ENCODE measurements around the gene ACTR3. TPM values are rescaled to one million over a fixed set of nuclear protein-coding genes. Genes with fewer than 3 reads are reported as not detected.

The ACTR3 gene
- total RNA-seq, 1 donor from 2014 or later, result 255 TPM

GRCh38 chr2:113894156-113894743 lies 4.4 kb downstream of the ACTR3 start:
- H3K4me3 ChIP-seq (ENCODE audit: low read depth, low read length), result no peak overlapping the region
- no peak for TF ChIP-seq CTCF (conservative IDR thresholded peaks at IDR 0.05; ENCODE audit: low read depth, low read length)
- peak; percentile 59 for DNase-seq (ENCODE audit: low read depth)

GRCh38 chr2:113895301-113895700 lies 5.4 kb downstream of the ACTR3 start:
- TF ChIP-seq CTCF (conservative IDR thresholded peaks at IDR 0.05; ENCODE audit: low read depth, low read length), result no peak
- no peak overlapping the region for H3K4me3 ChIP-seq (ENCODE audit: low read depth, low read length)
- DNase-seq (ENCODE audit: low read depth), result no peak

- DNase-seq (ENCODE audit: low read depth), result no peak
These were observed 6.1 kb downstream of the ACTR3 start for GRCh38 chr2:113895819-113896563.

GRCh38 chr2:113896791-113897190 lies 6.9 kb downstream of the ACTR3 start:
- no peak for DNase-seq (ENCODE audit: low read depth)
- H3K4me3 ChIP-seq (ENCODE audit: low read depth, low read length), result no peak overlapping the region
- no peak for TF ChIP-seq CTCF (conservative IDR thresholded peaks at IDR 0.05; ENCODE audit: low read depth, low read length)

More at GRCh38 chr2:113895819-113896563, 6.1 kb downstream of the ACTR3 start:
- no peak overlapping the region for H3K4me3 ChIP-seq (ENCODE audit: low read depth, low read length)
- no peak for TF ChIP-seq CTCF (conservative IDR thresholded peaks at IDR 0.05; ENCODE audit: low read depth, low read length)

GRCh38 chr2:113898081-113898480 lies 8.2 kb downstream of the ACTR3 start:
- DNase-seq (ENCODE audit: low read depth), result no peak
- H3K4me3 ChIP-seq (ENCODE audit: low read depth, low read length), result no peak overlapping the region
- no peak for TF ChIP-seq CTCF (conservative IDR thresholded peaks at IDR 0.05; ENCODE audit: low read depth, low read length)

GRCh38 chr2:113899166-113899565 lies 9.3 kb downstream of the ACTR3 start:
- H3K4me3 ChIP-seq (ENCODE audit: low read depth, low read length), result no peak overlapping the region
- TF ChIP-seq CTCF (conservative IDR thresholded peaks at IDR 0.05; ENCODE audit: low read depth, low read length), result no peak
- DNase-seq (ENCODE audit: low read depth), result no peak

- no peak for TF ChIP-seq CTCF (conservative IDR thresholded peaks at IDR 0.05; ENCODE audit: low read depth, low read length)
- no peak for DNase-seq (ENCODE audit: low read depth)
These were observed 12.1 kb downstream of the ACTR3 start for GRCh38 chr2:113901943-113902342.

More at GRCh38 chr2:113901943-113902342, 12.1 kb downstream of the ACTR3 start:
- H3K4me3 ChIP-seq (ENCODE audit: low read depth, low read length), result no peak overlapping the region

Measured in epithelial cell of proximal tubule (primary cell).